T-helper 2 cell (primary cell): ENCODE measurements around the gene NEK4.
"Not testable (repeated sequence)": the region's sequence is repeated elsewhere in the genome, so short reads cannot be mapped to it uniquely, and the experiment has no call there.

ENCODE experiments used
- DNase-seq, 5 experiments: peaks; one replicate each; pipeline versions ENCODE4 v3.0.0 to v3.0.0-alpha.2; 2012 to 2022

Gene NEK4

GRCh38 chr3:52695798-52696671 lies 74.7 kb downstream of the NEK4 start:
- DNase-seq = no peak

GRCh38 chr3:52694528-52695189 lies 76.1 kb downstream of the NEK4 start:
- DNase-seq = no peak

GRCh38 chr3:52693071-52693470 lies 77.7 kb downstream of the NEK4 start:
- no peak for DNase-seq

GRCh38 chr3:52690560-52690959 lies 80.2 kb downstream of the NEK4 start:
- no peak for DNase-seq

GRCh38 chr3:52689151-52689550 lies 81.6 kb downstream of the NEK4 start:
- no peak for DNase-seq

- no peak for DNase-seq
Measured at GRCh38 chr3:52688266-52688665, 82.5 kb downstream of the NEK4 start.

- peak; percentile 86 to 98 (median 91) for DNase-seq
Measured at GRCh38 chr3:52685709-52686691, 84.7 kb downstream of the NEK4 start, which contains the start of the genes GNL3 and PBRM1. Gene GNL3 (plus strand): TSS chr3:52686032. CDS start chr3:52686093, 61 bp downstream. Gene PBRM1 (minus strand): TSS chr3:52685913.

- peak; percentile 61 to 86 (median 75) for DNase-seq
Measured at GRCh38 chr3:52685285-52685708, 85.4 kb downstream of the NEK4 start.

- DNase-seq = no peak
Measured at GRCh38 chr3:52684184-52684583, 86.6 kb downstream of the NEK4 start.

GRCh38 chr3:52683611-52684010 lies 87.1 kb downstream of the NEK4 start:
- DNase-seq = no peak

GRCh38 chr3:52682016-52682415 lies 88.7 kb downstream of the NEK4 start:
- peak in 2 of 5 experiments; percentile 14 to 22 for DNase-seq

- no peak for DNase-seq
Measured at GRCh38 chr3:52681596-52681995, 89.1 kb downstream of the NEK4 start.

GRCh38 chr3:52679811-52680210 lies 90.9 kb downstream of the NEK4 start:
- DNase-seq = no peak

GRCh38 chr3:52679199-52679538 lies 91.6 kb downstream of the NEK4 start:
- DNase-seq = no peak

- no peak for DNase-seq
Measured at GRCh38 chr3:52678265-52679198, 92.2 kb downstream of the NEK4 start.

- not testable (repeated sequence) for DNase-seq
Measured at GRCh38 chr3:52676201-52676600, 94.5 kb downstream of the NEK4 start.

- peak in 1 of 5 experiments; percentile 43 for DNase-seq
Measured at GRCh38 chr3:52671676-52672075, 99.1 kb downstream of the NEK4 start.

GRCh38 chr3:52670621-52671521 lies 99.9 kb downstream of the NEK4 start:
- DNase-seq = peak in 3 of 5 experiments; percentile 14 to 86 (median 22)

GRCh38 chr3:52663098-52663497 lies 107.6 kb downstream of the NEK4 start:
- DNase-seq = no peak

- no peak for DNase-seq
Measured at GRCh38 chr3:52660046-52660445, 110.7 kb downstream of the NEK4 start.
